Measurements from ENCODE around the gene CLNK.

The CLNK gene

DNA sequence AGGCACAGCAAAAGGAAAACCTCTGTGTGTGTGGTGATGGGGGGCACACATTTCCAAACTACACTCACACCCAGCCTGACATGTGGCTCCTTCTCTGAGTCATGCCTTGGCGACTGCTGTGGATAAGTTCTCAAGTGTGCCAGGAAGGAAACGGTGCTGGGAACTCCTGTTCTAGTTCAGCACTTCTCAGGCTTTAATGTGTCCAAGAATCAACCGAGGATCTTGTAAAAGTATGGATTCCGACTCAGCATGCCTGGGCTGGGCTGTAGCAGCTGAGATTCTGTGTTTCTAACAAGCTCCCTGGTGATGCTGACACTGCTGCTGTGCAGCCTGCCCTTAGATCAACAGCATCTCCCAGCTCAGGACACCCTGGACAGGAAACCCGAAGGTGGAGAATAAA, 20.2 kb downstream of the CLNK start:
- Histone ChIP-seq H3K27me3 (ENCODE audit: insufficient read depth, insufficient read length) (no peaks in the 10 kb centered on the region), H3K9ac (ENCODE audit: insufficient read length, low read depth) (no peak overlapping the region), H3K4me1 (ENCODE audit: insufficient read depth, insufficient read length) (no peaks in the 10 kb centered on the region), H3K4me3 (ENCODE audit: insufficient read length, low read depth) (no peak overlapping the region), H3K36me3 (ENCODE audit: insufficient read depth, insufficient read length, low read length) (no peaks in the 10 kb centered on the region), H3K9me3 (ENCODE audit: insufficient read depth, low read length) (no peaks in the 10 kb centered on the region)
- no peak for TF ChIP-seq SUZ12 (IDR thresholded peaks at IDR 0.05; ENCODE audit: extremely low read depth, insufficient read depth, insufficient read length)
- TF ChIP-seq ZNF274 (IDR thresholded peaks at IDR 0.05; ENCODE audit: low read depth, low read length) = no peak
- no peak for TF ChIP-seq YY1 (IDR thresholded peaks at IDR 0.05; ENCODE audit: insufficient read depth, insufficient read length)
- no peak for DNase-seq (ENCODE audit: low read depth, low spot score)

- TF ChIP-seq SUZ12 (IDR thresholded peaks at IDR 0.05; ENCODE audit: extremely low read depth, insufficient read depth, insufficient read length) (no peak), YY1 (IDR thresholded peaks at IDR 0.05; ENCODE audit: insufficient read depth, insufficient read length) (no peak), ZNF274 (IDR thresholded peaks at IDR 0.05; ENCODE audit: low read depth, low read length) (no peak)
- Histone ChIP-seq H3K4me1 (ENCODE audit: insufficient read depth, insufficient read length) (no peaks in the 10 kb centered on the region), H3K36me3 (ENCODE audit: insufficient read depth, insufficient read length, low read length) (no peaks in the 10 kb centered on the region), H3K27me3 (ENCODE audit: insufficient read depth, insufficient read length) (no peaks in the 10 kb centered on the region), H3K4me3 (ENCODE audit: insufficient read length, low read depth) (no peak overlapping the region), H3K9me3 (ENCODE audit: insufficient read depth, low read length) (no peaks in the 10 kb centered on the region), H3K9ac (ENCODE audit: insufficient read length, low read depth) (no peak overlapping the region)
- DNase-seq (ENCODE audit: low read depth, low spot score) = no peak
Measured at GRCh38 chr4:10662937-10663336, 21.6 kb downstream of the CLNK start.

DNA sequence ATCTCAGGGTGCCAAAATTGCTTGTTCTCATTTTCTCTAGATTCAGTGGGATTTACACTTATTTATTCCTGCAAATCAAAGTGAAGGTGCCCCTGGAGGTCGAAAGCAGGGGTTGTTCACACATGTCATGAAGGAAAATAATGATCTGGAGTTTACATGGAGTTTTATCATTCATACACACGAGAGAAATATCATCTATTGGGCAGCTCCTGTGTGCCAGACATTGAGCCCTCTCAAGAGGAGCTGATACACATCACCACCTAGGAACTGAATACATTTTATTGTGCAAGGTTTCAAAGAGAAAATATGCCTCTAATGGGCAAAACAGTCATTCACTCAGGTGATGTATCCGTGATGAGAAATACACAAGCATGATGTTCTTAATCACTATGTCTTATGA, 23.5 kb downstream of the CLNK start:
- H3K4me1 ChIP-seq (ENCODE audit: insufficient read depth, insufficient read length) = no peaks in the 10 kb centered on the region
- no peak overlapping the region for H3K9ac ChIP-seq (ENCODE audit: insufficient read length, low read depth)
- TF ChIP-seq ZNF274 (IDR thresholded peaks at IDR 0.05; ENCODE audit: low read depth, low read length) = no peak
- no peak for TF ChIP-seq YY1 (IDR thresholded peaks at IDR 0.05; ENCODE audit: insufficient read depth, insufficient read length)
- TF ChIP-seq SUZ12 (IDR thresholded peaks at IDR 0.05; ENCODE audit: extremely low read depth, insufficient read depth, insufficient read length) = no peak
- H3K27me3 ChIP-seq (ENCODE audit: insufficient read depth, insufficient read length) = no peaks in the 10 kb centered on the region
- H3K4me3 ChIP-seq (ENCODE audit: insufficient read length, low read depth) = no peak overlapping the region
- H3K9me3 ChIP-seq (ENCODE audit: insufficient read depth, low read length) = no peaks in the 10 kb centered on the region
- no peak for DNase-seq (ENCODE audit: low read depth, low spot score)
- H3K36me3 ChIP-seq (ENCODE audit: insufficient read depth, insufficient read length, low read length) = no peaks in the 10 kb centered on the region

DNA sequence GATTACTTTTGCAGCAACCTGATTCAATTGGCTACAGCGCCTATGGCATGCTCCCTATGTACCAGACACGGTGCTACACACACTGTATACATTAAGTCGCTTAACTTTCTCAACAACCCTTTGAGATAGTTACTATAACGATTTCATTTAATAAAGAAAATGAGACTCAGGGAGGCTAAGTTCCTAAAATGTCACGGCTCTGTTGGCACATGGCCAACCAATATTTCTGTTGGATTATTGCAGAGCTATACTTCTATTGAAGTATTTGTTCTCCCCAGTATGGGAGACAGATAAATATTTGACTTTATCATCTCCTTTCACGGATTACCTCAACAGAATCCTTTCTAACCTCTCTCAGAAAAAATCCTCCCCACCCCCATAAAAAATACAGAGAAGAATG, 25.3 kb downstream of the CLNK start:
- Histone ChIP-seq H3K4me1 (ENCODE audit: insufficient read depth, insufficient read length) (no peaks in the 10 kb centered on the region), H3K9ac (ENCODE audit: insufficient read length, low read depth) (no peak overlapping the region), H3K36me3 (ENCODE audit: insufficient read depth, insufficient read length, low read length) (no peaks in the 10 kb centered on the region), H3K27me3 (ENCODE audit: insufficient read depth, insufficient read length) (no peaks in the 10 kb centered on the region), H3K4me3 (ENCODE audit: insufficient read length, low read depth) (no peak overlapping the region), H3K9me3 (ENCODE audit: insufficient read depth, low read length) (no peaks in the 10 kb centered on the region)
- no peak for TF ChIP-seq ZNF274 (IDR thresholded peaks at IDR 0.05; ENCODE audit: low read depth, low read length)
- no peak for TF ChIP-seq SUZ12 (IDR thresholded peaks at IDR 0.05; ENCODE audit: extremely low read depth, insufficient read depth, insufficient read length)
- no peak for TF ChIP-seq YY1 (IDR thresholded peaks at IDR 0.05; ENCODE audit: insufficient read depth, insufficient read length)
- no peak for DNase-seq (ENCODE audit: low read depth, low spot score)

GRCh38 chr4:10656988-10657387, 27.6 kb downstream of the CLNK start:
- H3K4me1 ChIP-seq (ENCODE audit: insufficient read depth, insufficient read length) = no peaks in the 10 kb centered on the region
- H3K27me3 ChIP-seq (ENCODE audit: insufficient read depth, insufficient read length) = no peaks in the 10 kb centered on the region
- no peak overlapping the region for H3K4me3 ChIP-seq (ENCODE audit: insufficient read length, low read depth)
- no peak for DNase-seq (ENCODE audit: low read depth, low spot score)
- H3K9me3 ChIP-seq (ENCODE audit: insufficient read depth, low read length) = no peaks in the 10 kb centered on the region
- TF ChIP-seq ZNF274 (IDR thresholded peaks at IDR 0.05; ENCODE audit: low read depth, low read length) = no peak
- TF ChIP-seq YY1 (IDR thresholded peaks at IDR 0.05; ENCODE audit: insufficient read depth, insufficient read length) = no peak
- no peak for TF ChIP-seq SUZ12 (IDR thresholded peaks at IDR 0.05; ENCODE audit: extremely low read depth, insufficient read depth, insufficient read length)
- no peaks in the 10 kb centered on the region for H3K36me3 ChIP-seq (ENCODE audit: insufficient read depth, insufficient read length, low read length)
- no peak overlapping the region for H3K9ac ChIP-seq (ENCODE audit: insufficient read length, low read depth)

- H3K36me3 ChIP-seq (ENCODE audit: insufficient read depth, insufficient read length, low read length) = no peaks in the 10 kb centered on the region
- no peaks in the 10 kb centered on the region for H3K9me3 ChIP-seq (ENCODE audit: insufficient read depth, low read length)
- no peaks in the 10 kb centered on the region for H3K27me3 ChIP-seq (ENCODE audit: insufficient read depth, insufficient read length)
- TF ChIP-seq ZNF274 (IDR thresholded peaks at IDR 0.05; ENCODE audit: low read depth, low read length) = no peak
- no peak for TF ChIP-seq SUZ12 (IDR thresholded peaks at IDR 0.05; ENCODE audit: extremely low read depth, insufficient read depth, insufficient read length)
- no peak for TF ChIP-seq YY1 (IDR thresholded peaks at IDR 0.05; ENCODE audit: insufficient read depth, insufficient read length)
- H3K9ac ChIP-seq (ENCODE audit: insufficient read length, low read depth) = no peak overlapping the region
- no peaks in the 10 kb centered on the region for H3K4me1 ChIP-seq (ENCODE audit: insufficient read depth, insufficient read length)
- no peak overlapping the region for H3K4me3 ChIP-seq (ENCODE audit: insufficient read length, low read depth)
- DNase-seq (ENCODE audit: low read depth, low spot score) = no peak
Measured at GRCh38 chr4:10656420-10656819, 28.1 kb downstream of the CLNK start.

- H3K9me3 ChIP-seq (ENCODE audit: insufficient read depth, low read length) = no peaks in the 10 kb centered on the region
- TF ChIP-seq YY1 (IDR thresholded peaks at IDR 0.05; ENCODE audit: insufficient read depth, insufficient read length) = no peak
- no peak for TF ChIP-seq SUZ12 (IDR thresholded peaks at IDR 0.05; ENCODE audit: extremely low read depth, insufficient read depth, insufficient read length)
- no peak for TF ChIP-seq ZNF274 (IDR thresholded peaks at IDR 0.05; ENCODE audit: low read depth, low read length)
- no peak overlapping the region for H3K9ac ChIP-seq (ENCODE audit: insufficient read length, low read depth)
- H3K36me3 ChIP-seq (ENCODE audit: insufficient read depth, insufficient read length, low read length) = no peaks in the 10 kb centered on the region
- no peak for DNase-seq (ENCODE audit: low read depth, low spot score)
- H3K4me1 ChIP-seq (ENCODE audit: insufficient read depth, insufficient read length) = no peaks in the 10 kb centered on the region
- H3K27me3 ChIP-seq (ENCODE audit: insufficient read depth, insufficient read length) = no peaks in the 10 kb centered on the region
- H3K4me3 ChIP-seq (ENCODE audit: insufficient read length, low read depth) = no peak overlapping the region
Measured at GRCh38 chr4:10655968-10656367, 28.6 kb downstream of the CLNK start.

GRCh38 chr4:10648479-10648878, 36.1 kb downstream of the CLNK start:
- H3K27me3 ChIP-seq (ENCODE audit: insufficient read depth, insufficient read length) = no peaks in the 10 kb centered on the region
- H3K9ac ChIP-seq (ENCODE audit: insufficient read length, low read depth) = no peak overlapping the region

More at GRCh38 chr4:10648479-10648878, 36.1 kb downstream of the CLNK start:
- no peaks in the 10 kb centered on the region for H3K4me1 ChIP-seq (ENCODE audit: insufficient read depth, insufficient read length)
- no peaks in the 10 kb centered on the region for H3K9me3 ChIP-seq (ENCODE audit: insufficient read depth, low read length)
- H3K4me3 ChIP-seq (ENCODE audit: insufficient read length, low read depth) = no peak overlapping the region
- no peaks in the 10 kb centered on the region for H3K36me3 ChIP-seq (ENCODE audit: insufficient read depth, insufficient read length, low read length)
- TF ChIP-seq ZNF274 (IDR thresholded peaks at IDR 0.05; ENCODE audit: low read depth, low read length) (no peak), SUZ12 (IDR thresholded peaks at IDR 0.05; ENCODE audit: extremely low read depth, insufficient read depth, insufficient read length) (no peak), YY1 (IDR thresholded peaks at IDR 0.05; ENCODE audit: insufficient read depth, insufficient read length) (no peak)
- no peak for DNase-seq (ENCODE audit: low read depth, low spot score)
